AG10803 (cell line): Measurements from ENCODE around the gene ZBTB33.

Source experiments
- DNase-seq: peaks from one replicate; pipeline ENCODE4 v3.0.0; 2010; ENCODE audit warnings: low read depth
- H3K4me3 ChIP-seq: 2 replicates; pipeline ENCODE4 v1.5.1; 2011; ENCODE audit warnings: mild to moderate bottlenecking, low read length, control low read depth
- CTCF ChIP-seq: conservative IDR thresholded peaks from 2 replicates; pipeline ENCODE4 v1.5.1; 2011; ENCODE audit warnings: mild to moderate bottlenecking, low read length, control low read depth, inconsistent platforms

ZBTB33 gene

DNA sequence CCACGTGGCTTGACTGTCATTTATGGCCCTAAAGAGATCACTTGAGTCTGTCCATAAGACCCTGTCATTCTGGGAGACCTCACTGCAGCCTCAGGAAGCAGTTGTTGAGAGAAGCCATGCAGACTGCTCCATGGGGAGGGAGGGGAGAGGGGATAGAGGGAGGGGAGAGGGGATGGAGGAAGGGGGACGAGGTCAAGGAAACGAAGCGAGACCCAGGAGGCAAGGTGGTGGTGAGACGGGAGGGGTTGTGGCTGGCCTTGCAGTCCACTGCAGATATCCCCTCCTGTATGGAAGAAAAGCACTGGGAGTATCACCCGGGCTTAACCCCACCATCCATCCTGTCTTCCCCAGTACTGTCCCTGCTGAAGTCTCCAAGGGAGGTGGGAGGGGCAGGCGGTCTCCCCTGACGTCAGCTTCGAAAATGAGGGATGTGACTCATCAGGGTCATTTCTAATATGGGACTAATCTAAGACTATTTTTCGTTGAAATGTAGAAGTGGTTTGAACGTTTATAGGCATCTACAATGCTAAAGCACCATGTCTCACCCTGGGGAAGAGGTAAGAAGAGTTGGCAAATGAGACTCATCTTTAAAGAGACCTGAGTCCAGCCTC lies 55.0 kb downstream of the ZBTB33 start:
- no peak for DNase-seq
- H3K4me3 ChIP-seq: no peak overlapping the region

DNA sequence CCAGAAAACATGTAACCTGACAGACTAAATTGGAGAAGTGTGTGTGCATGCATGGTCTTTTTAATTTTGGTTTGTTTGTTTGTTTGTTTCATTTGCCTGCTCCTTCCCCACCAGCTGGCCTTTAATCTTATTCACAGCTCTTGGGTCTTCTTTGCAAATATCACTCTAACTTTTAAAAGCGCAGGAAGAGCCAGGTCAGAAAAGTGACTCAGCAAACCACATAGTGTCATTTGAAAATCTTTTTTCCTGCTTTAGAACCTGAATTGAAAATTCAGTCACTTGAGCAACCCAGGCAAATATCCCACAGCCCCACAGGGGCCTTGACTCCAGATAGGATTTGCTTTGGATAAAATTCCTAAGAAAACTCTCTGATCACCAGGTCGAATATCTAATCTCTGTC lies 56.0 kb downstream of the ZBTB33 start:
- TF ChIP-seq CTCF: no peak
- no peak overlapping the region for H3K4me3 ChIP-seq
- DNase-seq: no peak

More for the DNA sequence above, 55.0 kb downstream of the ZBTB33 start:
- TF ChIP-seq CTCF: no peak
